ENCODE measurements around the gene TJAP1.
"Not testable (repeated sequence)": the region's sequence is repeated elsewhere in the genome, so short reads cannot be mapped to it uniquely, and the experiment has no call there.

The TJAP1 gene

DNA sequence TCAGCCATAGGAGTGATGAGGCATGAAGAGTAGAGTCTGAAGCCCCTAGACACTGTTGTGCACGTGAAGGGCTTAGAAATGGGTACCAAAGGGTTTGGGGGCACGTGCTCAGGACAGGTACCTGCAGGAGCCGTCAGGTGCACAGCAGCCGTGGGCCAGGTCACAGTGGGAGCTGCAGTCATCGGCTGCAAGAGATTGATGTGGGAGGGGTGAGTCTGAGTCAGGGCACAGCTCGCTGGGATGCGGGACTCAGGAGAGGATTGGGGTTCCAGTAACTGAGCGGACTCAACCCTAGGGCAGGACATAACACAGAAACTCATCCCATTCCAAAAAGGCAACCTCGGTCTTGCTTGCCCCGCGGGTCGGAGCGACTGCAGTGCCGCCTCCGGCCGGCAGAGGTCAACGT lies 23.1 kb upstream of the TJAP1 start:
- DNase-seq, result peak; percentile 73

DNA sequence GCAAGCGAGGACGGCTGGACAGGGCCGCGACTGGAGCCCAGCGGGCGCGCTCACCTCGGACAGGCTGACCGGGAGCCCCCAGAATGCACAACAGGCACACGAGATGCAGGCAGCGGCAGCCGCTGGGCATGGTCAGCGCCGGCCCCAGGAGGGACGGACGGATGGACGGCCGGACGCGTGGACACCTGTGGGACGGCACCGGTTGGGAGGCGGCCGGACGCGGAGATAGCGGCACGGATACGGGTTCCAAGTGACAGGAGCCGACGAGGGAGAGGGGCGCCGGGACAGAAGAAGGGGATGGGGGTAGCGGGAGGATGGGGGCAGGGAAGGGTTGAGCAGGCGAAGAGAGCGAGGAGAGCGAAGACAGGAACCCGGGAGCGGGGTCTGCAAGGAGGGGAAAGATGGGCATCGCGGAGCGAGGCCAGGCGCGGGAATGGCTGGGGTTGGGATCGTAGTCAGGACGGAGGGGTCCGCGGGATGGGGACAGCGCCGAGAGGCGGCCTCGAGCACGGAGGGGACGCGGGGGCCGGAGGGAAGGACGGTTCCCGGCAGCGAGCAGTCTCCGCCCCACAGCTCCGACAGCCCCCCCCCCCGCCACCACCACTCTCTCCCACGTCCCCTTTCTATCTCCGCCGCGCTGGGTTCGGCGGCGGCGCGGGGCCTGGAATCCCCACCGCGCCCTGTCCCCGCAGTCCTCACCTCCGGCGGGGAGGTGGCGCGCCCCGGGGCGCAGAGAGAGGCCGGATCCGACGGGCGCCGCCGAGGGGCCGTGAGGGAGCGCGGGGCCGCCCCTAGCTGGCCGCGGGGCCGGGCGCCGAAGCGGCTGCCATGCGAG lies 22.5 kb upstream of the TJAP1 start:
- no peak for DNase-seq

DNA sequence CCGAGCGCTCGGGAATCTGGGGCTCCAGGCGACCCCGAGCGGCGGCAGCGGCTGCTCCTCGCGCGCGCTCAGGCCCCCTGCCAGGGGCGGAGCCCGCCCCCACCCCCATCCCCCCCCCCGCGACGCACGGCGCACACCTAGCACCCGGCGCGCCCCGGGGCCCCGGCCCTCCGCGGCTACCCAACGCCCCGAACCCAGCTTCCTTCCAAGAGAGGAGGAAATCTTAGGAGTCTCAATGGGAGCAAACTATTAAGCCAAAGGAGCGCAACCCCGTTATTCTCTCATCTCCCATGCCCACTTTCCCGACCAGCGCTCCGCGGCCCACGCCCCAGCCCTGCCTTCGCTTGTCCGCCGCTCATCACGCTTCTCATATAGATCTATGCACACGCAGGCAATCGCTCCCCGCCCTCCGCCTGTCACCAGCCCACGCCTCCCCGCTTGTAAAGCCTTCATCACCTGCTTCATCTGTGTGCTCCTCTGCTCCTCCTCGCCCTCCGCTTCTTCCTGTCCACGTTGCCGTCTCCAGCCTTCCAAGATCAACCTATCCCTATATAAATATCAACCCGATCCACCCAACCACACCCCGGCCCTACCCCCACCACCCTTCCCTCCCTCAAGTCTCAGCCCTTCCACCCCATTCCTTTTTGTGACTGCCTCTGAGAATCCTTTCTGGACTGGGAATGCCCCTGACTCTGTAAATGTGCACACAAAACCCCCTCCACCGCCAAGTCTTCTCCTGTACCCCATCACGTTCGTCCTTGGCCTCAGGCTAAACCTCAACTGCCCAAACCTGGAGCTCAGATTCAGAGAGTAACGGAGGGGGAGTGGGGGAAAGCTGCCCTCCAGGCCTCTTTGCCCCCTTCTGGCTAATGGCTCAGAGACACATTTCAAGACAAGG lies 21.6 kb upstream of the TJAP1 start, which contains the start of gene DLK2:
Gene DLK2 (minus strand): TSS at position 18 of the 898 bp plus-strand sequence. CDS start 723 bp downstream, outside the sequence.
- peak; percentile 44 for DNase-seq

DNA sequence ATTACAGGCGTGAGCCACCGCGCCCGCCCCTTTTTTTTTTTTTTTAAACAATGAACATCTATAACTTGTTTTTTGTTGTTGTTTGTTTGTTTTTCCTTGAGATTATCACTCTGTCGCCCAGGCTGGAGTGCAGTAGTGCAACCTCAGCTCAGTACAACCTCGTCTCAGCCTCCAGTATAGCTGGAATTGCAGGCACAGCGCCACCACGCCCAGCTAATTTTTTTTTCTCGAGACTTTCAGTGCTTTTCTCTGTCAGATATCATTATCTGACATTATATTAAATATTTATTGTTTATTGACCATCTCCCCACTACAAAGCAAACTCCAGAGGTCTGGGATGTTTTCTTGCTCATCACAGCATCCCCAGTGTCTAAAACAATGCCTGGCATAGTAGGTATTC lies 19.7 kb upstream of the TJAP1 start:
- DNase-seq, result no peak

DNA sequence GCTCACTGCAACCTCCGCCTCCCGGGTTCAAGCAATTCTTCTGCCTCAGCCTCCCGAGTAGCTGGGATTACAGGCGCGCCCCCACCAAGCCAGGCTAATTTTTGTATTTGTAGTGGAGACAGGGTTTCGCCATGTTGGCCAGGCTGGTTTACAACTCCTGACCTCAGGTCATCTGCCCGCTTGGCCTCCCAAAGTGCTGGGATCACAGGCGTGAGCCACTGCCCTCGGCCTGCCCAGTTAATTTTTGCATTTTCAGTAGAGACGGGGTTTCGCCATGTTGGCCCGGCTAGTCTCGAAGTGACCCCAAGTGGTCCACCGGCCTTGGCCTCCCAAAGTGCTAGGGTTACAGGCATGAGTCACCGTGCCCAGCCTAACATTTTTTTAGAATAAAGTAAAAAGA lies 19.2 kb upstream of the TJAP1 start:
- not testable (repeated sequence) for DNase-seq

DNA sequence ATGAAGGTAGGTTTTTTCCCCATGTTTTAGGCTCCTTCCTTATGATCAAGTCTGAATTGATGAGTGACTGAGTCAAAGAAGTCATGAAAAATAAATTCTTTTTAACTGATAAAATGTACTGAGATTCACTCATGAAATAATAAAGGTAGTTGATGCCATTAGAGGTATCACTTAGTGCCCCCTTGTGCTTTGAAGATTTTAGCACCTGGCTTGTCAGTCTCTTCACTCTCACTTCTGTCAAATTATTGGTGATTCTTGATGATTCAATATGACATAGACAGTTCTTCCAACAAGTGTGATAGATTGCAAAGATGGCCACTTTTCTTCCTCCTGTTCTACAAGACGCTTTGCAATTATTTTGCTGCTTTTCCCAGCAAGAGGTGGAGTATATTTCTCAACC lies 17.8 kb upstream of the TJAP1 start:
- DNase-seq, result no peak

DNA sequence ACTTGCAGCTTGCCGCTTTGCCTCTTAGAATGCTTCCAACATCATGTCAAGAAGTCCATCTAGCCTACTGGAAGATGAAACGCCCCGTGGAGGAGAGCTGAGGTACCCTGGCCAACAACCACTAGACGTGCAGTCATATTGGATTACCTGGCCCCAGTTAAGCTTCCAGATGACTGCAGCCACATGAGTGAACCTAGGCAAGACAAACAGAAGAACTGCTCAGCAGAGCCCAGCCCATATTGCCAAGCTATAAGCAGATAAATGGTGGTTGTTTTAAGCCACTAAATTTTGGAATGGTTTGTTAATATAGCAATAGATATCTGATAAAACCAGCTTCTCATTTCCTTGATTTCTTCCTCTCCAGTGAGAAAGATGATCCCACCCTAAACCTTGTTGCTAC lies 17.3 kb upstream of the TJAP1 start:
- no peak for DNase-seq

DNA sequence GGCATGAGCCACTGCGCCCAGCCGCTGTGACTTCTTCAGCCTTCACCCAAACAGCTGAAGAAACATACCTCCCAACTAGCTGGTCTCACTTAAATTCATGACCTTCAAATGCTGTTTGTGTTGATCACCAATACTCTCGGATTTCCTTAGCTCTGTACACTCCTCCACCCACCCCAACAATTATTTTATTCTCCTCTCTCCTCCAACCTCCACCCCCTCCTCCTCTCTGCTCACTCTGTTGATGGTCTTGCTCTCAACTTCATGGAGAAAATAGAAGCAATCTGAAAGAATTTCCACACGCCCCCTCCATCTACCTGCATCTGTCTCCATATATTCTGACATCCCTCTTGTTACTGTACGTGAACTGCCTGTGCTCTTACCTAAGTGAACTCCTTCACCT lies 15.4 kb upstream of the TJAP1 start:
- DNase-seq, result no peak

DNA sequence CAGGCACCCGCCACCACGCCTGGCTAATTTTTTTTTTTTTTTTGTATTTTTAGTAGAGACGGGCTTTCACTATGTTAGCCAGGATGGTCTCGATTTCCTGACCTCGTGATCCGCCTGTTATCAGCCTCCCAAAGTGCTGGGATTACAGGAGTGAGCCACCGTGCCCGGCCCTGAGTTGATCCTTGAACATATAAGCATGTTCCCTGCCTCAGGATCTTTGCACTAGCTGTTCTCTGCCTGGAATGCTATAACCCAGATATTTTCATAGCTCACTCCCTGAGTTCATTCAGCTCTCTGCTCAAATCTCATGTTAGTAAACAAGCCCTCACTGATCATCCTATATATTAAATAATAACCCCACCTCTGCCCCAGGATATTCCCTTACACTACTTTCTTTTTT lies 13.0 kb upstream of the TJAP1 start:
- no peak for DNase-seq

DNA sequence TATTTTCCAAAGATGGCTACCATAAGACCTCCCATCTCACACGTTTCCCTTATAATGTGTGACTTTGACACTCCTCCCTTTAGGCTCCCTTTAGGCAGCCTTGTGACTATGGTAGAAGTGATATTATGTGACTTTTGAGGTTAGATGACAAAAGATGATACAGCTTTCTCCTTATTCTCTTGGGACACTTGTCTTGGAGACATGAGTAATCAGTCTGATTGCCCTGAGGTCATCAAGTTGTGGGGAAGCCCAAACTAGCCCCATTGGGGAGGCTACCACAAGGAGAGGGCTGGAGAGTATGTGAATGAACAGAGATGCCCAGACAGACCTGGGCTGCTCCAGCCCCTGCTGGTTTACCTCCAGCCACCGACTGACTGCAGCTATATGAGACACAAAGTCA lies 11.4 kb upstream of the TJAP1 start:
- no peak for DNase-seq

DNA sequence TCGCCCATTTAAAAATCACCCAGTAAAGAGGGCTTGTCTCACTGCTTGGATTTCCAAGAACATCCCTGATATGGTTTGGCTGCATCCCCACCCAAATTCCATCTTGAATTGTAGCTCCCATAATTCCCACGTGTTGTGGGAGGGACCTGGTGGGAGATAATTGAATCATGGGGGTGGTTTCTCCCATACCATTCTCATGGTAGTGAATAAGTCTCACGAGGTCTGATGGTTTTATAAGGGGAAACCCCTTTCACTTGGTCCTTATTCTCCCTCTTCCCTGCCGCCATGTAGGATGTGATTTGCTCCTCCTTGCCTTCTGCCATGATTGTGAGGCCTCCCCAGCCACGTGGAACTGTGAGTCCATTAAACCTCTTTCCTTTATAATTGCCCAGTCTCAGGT lies 10.1 kb upstream of the TJAP1 start:
- DNase-seq, result not testable (repeated sequence)

DNA sequence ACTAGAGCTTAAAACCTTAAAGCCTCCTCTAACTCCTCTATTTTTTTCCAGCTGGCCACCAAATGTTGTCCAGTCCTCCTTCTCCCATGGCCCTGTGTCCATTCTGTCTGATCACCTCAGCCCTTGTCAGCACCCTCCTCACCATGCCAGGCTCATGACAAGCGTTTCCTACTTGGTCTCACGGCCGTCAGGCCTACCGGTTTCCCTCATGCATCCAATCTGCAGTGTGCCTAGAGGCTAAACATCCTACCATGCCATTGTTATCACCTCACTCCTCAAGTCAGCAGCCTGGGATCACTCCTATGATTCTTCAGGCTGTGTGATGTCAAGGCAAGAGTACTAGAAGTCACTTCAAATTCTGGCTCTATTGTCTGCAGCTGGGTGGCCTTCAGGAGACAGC lies 9.6 kb upstream of the TJAP1 start:
- DNase-seq, result no peak

DNA sequence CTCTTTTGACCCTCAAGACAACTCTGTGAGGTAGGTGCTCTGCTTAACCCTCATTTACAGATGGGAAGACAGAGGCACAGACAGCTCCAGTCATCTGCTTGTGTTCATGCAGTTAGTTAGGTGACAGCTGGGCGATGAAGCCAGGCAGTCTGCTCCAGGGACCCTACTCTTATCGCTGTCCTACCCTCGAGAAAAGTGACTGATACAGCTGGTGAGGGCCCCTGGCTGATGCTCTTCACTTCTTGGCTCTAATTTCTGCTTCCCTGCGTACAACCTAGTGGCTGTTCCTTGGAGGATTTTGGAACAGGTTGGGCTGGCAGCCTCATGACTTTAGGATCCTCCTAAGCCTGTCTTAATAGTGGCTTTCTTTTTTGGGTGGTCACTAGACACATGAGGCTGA lies 9.1 kb upstream of the TJAP1 start:
- no peak for DNase-seq

DNA sequence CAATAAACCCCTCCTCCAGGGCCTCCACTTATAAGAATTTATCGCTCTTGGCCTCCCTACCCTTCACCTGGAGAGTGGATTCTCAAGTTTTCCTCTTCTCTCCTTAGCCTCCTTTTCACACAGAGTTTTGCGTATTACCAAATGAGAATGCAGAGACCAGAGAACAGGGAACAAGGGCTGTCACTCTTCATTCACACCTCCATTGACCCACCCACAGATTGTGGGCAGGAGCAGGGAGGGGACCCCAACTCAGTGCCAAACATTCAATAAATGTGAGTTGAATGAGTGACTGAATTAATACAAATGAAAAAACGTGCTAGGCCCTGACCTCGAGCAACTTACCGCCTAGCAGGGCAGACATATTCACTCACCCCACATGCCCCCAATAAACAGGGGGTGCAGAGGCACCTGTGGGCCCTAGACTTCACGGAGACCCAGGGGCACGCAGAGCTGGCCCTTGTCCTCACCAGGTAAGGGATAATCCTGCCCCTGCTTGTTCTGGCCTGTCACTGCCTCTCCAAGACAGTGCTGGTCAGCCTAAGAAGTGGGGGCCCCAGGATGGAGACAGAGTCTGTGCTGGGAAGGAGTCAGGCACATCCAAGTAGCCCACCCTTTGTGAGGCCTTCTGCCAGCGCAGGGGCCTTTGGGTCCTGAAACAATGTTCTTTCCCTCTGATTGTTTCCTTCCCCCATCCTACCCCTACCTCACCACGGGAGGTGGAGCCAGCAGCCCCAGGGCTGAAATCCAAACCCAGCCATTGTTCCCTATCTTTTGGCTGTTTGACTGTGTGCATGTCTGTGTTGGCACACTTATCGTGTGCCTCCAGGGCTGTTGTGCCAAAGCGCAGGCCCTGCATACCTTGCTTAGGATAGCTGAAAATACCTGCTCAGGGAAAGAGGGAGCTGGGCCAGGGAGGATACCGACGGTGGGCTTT lies 8.4 kb upstream of the TJAP1 start:
- no peak for DNase-seq

DNA sequence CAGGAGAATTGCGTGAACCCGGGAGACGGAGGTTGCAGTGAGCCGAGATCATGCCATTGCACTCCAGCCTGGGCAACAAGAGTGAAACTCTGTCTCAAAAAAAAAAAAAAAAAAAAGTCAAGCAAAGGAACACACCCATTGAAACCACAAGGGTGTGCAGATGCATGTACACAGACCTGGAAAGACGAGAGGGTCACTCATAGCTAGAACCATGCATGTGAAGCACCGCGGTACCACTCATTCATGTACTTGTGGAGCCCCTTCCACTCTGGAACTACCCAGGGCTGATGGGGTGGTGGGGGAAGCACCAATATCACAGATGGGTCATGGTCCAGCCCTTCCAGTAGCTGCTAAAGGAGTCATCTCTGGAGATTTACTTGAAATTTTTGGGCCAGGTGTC lies 7.4 kb upstream of the TJAP1 start:
- no peak for DNase-seq

DNA sequence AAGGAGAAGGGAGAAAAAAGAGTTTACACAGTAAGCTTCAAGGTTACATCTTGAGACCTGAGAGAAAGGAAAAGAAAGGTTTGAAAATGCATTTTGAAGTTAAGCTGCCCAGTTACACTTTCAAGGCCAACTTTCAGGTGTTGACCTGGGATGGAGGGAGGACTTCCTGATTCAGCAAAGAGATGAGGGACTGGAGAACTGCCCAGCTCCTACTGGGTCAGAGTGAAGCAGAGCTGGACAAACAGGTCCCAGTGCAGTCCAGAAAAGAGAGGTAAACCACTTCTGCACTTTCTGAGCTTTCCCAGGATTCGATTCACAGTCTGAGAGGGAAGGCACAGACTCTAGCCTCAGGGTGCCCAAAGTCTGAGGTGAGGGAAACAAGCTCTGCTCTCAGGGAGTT lies 6.0 kb upstream of the TJAP1 start:
- DNase-seq, result no peak

DNA sequence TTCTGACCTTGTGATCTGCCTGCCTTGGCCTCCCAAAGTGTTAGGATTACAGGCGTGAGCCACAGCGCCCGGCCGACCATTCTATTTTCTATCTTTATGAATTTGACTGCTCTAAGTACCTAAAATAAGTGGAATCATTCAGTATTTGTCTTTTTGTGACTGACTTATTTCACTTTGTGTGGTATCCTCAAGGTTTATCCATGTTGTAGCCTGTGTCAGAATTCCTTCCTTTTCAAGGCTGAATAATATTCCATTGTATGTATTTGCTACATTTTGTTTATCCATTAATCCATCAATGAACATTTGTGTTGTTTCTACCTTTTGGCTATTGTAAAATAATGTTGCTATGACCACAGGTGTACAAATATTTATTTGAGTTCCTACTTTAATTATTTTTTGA lies 4.9 kb upstream of the TJAP1 start:
- no peak for DNase-seq

DNA sequence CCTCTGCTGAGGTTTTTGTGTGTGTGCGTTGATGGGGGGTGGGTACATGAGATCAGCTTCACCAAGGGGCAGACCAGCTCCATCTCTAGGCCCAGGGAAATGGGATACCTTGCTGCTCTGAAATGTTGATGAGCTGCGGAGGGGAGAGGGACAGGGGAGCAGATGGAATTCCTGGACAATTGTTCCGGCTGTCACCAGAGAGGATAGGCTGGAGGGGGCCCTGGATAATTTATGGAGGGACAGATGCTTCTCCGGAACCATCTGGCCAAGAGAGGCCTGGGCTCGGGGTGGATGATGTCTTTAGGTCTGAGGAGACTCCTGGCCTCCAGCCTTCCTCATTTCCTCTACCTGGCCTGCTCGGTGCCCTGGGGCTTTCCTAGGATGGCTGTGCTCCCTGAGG lies 1.9 kb upstream of the TJAP1 start:
- DNase-seq, result no peak

DNA sequence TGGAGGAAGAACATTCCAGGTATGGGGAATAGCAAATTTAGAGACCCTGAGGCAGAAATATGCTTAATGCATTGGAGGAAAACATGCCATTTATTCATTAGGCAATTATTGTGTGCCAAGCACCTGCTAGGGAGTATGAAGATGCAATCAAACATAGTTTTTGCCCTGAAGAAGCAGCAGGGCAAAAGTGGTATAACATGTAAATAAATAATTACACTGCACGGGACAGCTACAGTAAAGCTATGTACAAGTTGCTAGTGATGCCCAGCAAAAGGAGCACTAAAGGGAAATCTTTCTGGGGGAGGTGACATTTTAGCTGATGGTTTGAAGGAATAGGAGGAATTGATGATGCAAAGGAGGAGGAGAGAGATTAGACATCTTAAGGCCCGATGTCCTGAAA lies 624 bp upstream of the TJAP1 start:
- DNase-seq, result no peak

DNA sequence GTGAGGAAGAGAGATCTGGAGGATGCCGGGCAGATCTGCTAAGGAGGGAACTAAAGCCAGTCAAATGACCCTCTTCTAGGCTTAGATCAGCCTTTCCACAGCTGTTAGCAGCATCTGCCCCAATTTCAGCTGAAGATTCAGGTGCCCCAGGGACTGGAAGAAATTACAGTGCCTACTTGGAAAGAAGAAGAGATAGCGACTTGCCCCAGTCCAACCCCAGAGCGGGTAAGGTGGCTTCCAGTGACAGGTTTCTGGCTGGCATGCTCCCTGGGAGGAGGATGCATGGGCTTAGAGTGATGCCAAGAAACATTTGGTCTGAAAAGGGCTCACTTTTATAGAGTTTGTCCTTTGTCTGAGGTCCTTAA lies 620 bp downstream of the TJAP1 start:
- no peak for DNase-seq

DNA sequence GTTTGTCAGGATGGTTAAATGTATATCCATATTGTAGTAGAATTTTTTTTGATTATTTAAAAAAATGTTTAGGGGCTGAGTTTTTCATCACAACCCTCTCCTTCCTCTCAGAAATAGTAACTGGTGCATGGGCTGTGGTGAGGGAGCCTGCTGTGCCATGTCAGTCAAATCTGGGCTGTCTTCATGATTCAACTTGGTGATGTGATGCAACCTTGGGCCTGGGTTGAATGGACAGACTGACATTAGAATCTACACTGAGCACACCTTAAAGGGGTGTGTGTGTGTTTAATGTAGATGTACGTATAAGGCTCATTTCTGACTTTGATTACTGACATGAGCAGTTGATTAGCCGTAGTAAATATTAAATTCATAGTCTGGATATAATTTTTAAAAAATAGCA lies 3.7 kb downstream of the TJAP1 start:
- peak; percentile 39 for DNase-seq

DNA sequence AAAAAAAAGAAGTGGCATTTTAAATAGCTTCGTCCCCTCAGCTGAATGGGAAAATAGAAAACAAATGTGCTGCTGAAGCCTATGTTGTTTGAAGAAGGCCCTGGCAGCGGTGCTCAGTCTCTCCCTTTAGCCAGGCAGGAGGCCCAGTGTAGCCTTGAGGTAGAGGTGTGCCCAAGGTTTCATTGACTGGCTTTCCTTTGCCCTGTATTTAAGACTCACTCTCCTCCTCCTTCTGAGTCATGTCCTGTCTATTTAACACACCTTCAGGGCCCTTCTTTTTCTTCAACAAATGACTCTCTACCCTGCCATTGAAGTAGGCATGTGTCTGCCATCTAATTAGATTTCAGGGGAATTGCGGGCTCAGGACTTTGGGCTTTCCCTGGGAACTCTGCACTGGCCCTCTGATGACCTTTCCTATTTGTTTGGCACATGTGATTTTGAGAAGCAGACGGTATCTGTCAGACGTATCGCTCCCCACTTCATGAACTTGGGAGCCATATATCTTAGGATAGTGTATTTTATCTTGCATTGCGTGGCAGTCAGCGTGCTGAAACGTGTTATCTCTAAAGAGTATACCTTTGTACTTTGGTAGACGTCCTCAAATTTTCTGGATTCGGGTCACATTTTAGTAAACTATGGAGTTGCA lies 4.3 kb downstream of the TJAP1 start:
- DNase-seq, result peak; percentile 33
